SU-DHL-6 (cell line): ENCODE measurements around the gene ITGA2B.

ENCODE experiments used
- CTCF ChIP-seq: fragments of 200-600 bp; sonication (generic); IDR thresholded peaks from one replicate; pipeline ENCODE4 v1.5.1; 2017; ENCODE audit warnings: antibody characterized with exemption, mild to moderate bottlenecking, low read length, moderate library complexity; ENCODE audit not compliant: insufficient read depth, poor library complexity, severe bottlenecking
- EZH2phosphoT487 ChIP-seq: fragments of 200-600 bp; sonication (generic), shearing (Covaris generic); conservative IDR thresholded peaks from 2 replicates; pipeline ENCODE4 v1.6.1; 2018; ENCODE audit warnings: mild to moderate bottlenecking, antibody characterized with exemption, low read length, moderate library complexity, mixed read lengths

- TF ChIP-seq CTCF (no peak), EZH2phosphoT487 (no peak)
These were observed 9.5 kb upstream of the ITGA2B start for GRCh38 chr17:44398692-44399691.
